Uterus (tissue), 2 donors: ENCODE results near the gene CRYGC.

ENCODE experiments used
- POLR2A ChIP-seq, 2 donors: fragments of 450-650 bp; IDR thresholded peaks; one replicate each; pipeline ENCODE4 v1.6.1; 2016; ENCODE audit warnings: antibody characterized with exemption in 2 of 2, mild to moderate bottlenecking in 1 of 2, moderate library complexity in 1 of 2
- TF ChIP-seq, protein P1 (sequence below), 4 experiments: fragments of 200-600 bp in 2 of 4; fragments of 450-650 bp in 2 of 4; sonication (generic) in 2 of 4; IDR thresholded peaks; one replicate each; pipeline ENCODE4 v1.5.1; 2016 to 2019; ENCODE audit warnings: antibody characterized with exemption in 4 of 4, mild to moderate bottlenecking in 2 of 4, moderate library complexity in 1 of 4

GRCh38 chr2:208098267-208098666 is 31.4 kb downstream of the CRYGC start:
- TF ChIP-seq, protein P1, sequence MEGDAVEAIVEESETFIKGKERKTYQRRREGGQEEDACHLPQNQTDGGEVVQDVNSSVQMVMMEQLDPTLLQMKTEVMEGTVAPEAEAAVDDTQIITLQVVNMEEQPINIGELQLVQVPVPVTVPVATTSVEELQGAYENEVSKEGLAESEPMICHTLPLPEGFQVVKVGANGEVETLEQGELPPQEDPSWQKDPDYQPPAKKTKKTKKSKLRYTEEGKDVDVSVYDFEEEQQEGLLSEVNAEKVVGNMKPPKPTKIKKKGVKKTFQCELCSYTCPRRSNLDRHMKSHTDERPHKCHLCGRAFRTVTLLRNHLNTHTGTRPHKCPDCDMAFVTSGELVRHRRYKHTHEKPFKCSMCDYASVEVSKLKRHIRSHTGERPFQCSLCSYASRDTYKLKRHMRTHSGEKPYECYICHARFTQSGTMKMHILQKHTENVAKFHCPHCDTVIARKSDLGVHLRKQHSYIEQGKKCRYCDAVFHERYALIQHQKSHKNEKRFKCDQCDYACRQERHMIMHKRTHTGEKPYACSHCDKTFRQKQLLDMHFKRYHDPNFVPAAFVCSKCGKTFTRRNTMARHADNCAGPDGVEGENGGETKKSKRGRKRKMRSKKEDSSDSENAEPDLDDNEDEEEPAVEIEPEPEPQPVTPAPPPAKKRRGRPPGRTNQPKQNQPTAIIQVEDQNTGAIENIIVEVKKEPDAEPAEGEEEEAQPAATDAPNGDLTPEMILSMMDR (IDR thresholded peaks at IDR 0.05) = no peak
- TF ChIP-seq POLR2A (IDR thresholded peaks at IDR 0.05) = no peak
